HG02884 (cell line): Measurements from ENCODE around the gene SCUBE3.

Experiments used
- ATAC-seq: cut with Tn5 transposase; IDR thresholded peaks from one replicate; pipeline ENCODE4 v1.9.1; 2021; ENCODE audit warnings: mild to moderate bottlenecking, moderate library complexity; ENCODE audit not compliant: unreplicated experiment

The SCUBE3 gene

DNA sequence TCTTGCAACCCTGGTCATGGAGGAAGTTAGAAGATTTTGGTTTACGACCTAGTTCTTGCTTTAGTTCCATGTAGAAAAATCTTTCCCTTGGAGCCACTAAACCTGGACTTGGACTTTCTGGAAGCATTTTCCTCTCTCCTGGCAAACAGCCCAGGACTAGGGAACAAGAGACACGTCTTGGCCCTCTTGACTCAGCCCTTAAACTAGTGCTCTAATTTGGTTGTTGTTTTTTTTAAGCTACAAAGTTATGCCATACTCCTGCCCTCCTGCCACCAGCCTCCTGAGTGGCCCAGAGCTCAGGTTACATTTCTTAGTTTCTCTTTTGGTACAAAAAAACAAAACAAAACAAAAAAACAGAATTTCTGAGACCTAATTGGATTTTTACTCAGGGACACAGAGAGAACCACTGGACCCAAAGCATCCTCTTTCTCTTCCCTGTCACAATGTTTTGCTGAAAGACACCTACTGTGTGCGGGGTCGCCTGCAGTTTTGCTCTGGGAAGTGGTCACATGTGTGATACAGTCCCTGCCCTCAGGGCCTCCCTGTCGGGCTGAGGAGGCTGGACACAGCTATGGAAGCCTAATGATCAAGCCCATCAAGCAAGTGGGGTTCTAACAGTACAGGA is 32.3 kb upstream of the SCUBE3 start:
- no peak for ATAC-seq

DNA sequence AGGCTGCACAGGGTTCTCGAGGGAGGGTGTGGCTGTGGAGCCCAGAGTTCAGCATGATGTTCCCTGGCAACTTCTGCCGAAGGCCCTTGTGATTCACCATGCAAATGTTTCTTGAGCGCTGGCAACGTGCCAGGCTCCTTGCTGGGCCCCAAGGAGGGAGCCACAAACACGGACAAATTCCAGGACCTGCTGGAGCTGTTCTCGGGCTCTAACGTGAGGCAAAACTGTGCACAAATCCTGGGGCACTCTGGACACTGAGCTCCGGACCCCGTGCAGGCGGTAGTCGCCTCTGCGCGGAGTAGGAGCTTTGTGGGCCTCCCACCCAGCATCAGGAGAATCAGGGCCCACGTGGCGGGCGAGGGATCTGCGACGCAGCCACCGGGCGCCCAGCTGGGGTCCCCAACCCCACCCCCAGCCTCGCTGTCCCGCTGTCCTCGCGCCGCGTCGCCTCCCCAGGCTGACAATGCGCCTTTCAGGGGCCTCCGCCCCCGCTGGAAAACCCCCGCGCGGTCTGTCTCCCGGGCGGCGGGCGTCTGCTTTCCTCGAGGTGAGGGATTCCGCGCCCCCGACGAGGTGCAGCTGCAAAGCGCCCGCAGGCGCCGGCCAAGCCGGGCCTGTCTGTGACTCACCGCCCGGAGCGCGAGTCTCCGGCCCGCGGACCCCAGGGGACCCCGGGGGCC is 31.7 kb upstream of the SCUBE3 start:
- ATAC-seq = no peak

GRCh38 chr6:35183281-35183680 is 30.5 kb upstream of the SCUBE3 start:
- no peak for ATAC-seq

- ATAC-seq = no peak
Observed at GRCh38 chr6:35183935-35184334, 29.8 kb upstream of the SCUBE3 start.

GRCh38 chr6:35184580-35185301 is 29.0 kb upstream of the SCUBE3 start:
- no peak for ATAC-seq

DNA sequence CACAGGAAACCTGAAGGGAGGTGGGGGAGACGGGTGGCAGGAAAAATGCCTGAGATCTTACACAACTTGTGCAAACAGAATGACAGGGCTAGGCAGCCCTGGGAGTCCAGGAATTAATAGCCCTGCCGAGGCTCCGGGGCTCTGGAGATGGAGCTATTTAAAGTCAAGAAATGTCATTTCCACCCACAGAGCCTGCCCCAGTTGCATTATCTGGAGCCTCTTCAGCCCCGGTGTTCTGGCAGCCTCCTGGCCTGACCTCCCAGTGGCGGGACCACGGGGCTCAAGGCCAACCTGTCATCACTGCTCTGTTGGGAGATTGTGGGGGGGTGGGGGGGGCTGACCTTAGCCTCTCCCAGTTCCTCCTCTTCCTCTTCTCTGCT is 28.5 kb upstream of the SCUBE3 start:
- ATAC-seq = no peak

- no peak for ATAC-seq
Observed at GRCh38 chr6:35185971-35186370, 27.8 kb upstream of the SCUBE3 start.

GRCh38 chr6:35186571-35186970 is 27.2 kb upstream of the SCUBE3 start:
- ATAC-seq = no peak

GRCh38 chr6:35188886-35189285 is 24.9 kb upstream of the SCUBE3 start:
- no peak for ATAC-seq

- ATAC-seq = no peak
Observed at GRCh38 chr6:35190306-35190705, 23.4 kb upstream of the SCUBE3 start.

- no peak for ATAC-seq
Observed at GRCh38 chr6:35191889-35192288, 21.9 kb upstream of the SCUBE3 start.

DNA sequence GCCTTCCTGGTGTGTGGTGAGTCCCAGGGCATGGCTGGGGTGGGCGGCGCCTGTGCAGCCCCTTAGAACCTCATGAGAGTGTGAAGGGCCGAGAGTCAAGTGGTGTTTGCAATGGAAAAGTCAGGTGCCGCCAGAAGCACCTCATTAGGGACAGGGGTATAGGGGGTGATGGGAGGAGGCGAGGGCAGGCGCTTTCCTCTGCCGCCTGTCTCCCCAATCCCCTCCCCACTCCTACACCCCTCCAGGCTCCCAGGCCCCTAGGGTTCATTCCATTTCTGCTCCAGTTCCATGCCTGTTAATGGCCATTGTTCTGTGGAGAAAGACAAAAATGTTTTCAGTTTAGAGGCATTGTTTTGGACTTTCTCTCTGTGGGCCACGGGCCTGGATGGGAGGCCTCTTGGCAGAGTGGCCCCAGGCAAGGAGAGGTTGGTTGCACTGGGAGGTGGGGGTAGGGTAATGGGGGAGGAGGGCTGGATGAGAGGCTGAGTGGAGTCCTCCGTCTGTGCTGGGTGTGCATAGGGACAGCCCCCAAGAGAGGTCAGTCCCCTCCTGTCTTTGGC is 21.4 kb upstream of the SCUBE3 start:
- ATAC-seq = no peak

DNA sequence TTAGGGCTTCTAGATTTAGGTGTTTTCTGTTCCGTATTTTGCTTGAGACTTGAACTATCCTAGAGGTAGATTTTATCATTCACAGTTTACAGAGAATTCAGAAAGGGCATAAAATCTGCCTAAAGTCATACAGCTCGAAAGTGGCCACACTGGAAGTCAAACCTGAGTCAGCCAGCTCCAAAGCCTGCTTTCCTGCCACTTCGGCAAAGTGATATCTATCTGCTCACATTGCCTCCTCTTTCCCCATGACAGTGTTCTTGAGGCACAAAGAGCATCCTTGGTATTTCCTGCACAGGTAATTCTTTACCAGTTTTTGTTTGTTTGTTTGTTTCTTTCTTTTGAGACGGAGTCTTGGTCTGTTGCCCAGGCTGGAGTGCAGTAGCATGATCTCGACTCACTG is 19.4 kb upstream of the SCUBE3 start:
- ATAC-seq = no peak

DNA sequence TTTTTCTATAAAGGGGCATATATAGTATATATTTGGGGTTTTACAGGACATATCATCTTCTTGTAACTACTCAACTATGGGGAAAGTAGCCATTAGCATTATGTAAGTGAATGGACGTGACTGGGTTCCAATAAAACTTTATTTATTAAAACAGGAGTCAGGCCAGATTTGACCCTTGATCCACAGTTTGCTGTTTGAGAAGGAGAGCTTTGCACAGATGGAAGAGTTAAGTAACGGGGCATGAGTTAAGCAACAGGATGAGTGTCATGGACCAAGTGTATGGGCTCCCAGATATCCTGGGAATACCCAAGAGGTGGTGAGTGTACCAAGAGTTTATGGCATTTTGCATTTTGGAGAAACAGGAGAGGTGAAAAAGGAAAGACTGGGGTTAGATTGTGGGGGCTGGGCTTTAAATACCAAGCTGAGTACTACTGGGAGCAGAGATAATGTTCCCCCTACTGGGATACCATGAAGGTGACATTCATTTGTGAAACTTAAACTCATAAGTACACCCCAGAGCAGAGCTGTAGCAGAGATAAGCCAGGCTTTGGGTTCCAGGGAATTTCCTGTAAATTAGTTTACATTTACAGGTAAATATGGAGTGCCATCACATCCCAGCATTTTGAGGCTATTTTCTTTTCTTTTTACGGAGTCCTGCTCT is 18.5 kb upstream of the SCUBE3 start:
- ATAC-seq = no peak

DNA sequence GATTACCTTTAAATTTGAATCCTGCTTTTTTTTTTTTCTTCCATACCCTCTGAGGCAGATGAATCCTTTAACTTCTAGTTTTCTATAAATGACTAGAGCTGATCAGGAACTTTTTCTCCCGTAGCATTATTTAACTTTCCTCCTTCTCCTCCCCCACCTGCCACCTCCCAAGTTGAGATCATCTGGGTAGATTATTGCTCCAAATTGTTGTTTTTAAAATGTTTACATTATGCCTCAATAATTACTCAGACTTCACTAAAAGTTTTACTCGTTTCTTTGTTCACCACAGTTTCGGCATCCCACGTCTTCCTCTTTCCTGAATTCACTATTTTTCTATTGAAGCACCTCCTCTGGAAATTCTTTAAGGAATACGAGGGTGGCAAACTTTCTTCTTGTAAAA is 16.6 kb upstream of the SCUBE3 start:
- no peak for ATAC-seq

- no peak for ATAC-seq
Observed at GRCh38 chr6:35199866-35200265, 13.9 kb upstream of the SCUBE3 start.

- no peak for ATAC-seq
Observed at GRCh38 chr6:35202066-35202546, 11.7 kb upstream of the SCUBE3 start.

DNA sequence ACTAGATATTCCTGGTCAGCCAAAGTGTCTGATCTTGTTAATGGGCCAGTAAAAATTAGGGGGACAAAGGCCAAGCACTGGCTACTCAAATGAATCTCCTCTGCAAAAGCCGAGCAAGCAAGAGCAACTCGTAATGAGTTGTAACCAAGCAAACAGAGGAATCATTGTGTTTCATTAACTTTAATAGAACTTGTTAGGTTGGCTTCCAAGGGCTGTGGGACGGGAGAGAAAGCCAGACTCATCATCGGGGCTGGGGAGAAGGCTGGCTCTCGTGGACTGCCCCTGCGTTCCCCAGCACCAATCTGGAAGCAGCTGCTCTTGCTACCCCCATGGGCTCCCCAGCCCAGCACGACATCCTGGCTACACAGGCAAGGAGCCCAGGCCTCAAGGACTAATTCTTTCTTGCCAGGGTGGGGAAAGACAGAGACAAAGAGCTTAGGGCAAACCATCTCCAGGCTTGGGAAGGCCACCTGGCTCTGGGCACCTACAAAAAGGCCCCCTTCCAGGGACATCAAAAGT is 10.5 kb upstream of the SCUBE3 start:
- no peak for ATAC-seq

DNA sequence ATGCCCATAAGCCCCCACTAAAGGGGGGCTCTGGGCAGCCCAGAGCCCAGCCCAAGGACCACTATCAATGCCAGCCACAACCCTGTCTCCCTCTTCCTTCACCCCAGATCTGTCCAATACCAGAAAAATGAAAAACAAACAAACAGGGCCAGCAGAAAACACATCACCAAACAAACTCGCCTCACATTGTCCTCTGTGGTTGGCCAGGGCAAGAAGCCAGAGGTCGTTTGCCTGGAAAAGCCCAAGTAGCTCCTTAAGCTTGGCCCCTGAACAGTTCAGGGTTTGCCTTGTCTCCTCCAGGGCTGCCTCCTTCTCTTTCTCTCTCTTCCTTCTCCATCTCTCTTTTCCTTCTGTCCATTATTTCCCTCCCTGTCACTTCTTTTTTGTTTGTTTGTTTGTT is 10.1 kb upstream of the SCUBE3 start:
- ATAC-seq = no peak

GRCh38 chr6:35206346-35206745 is 7.4 kb upstream of the SCUBE3 start:
- no peak for ATAC-seq

- ATAC-seq = no peak
Observed at GRCh38 chr6:35208419-35208818, 5.3 kb upstream of the SCUBE3 start.
